Stimulated activated CD8-positive, alpha-beta memory T cell treated with anti-CD3 and anti-CD28 coated beads, Interleukin-12 subunit alpha, Interleukin-12 subunit beta, amount 100 ng/mL, for 24 hours (primary cell): Measurements from ENCODE around the gene HIC1.

Source experiments
- DNase-seq: peaks from one replicate; pipeline ENCODE4 v3.0.0-alpha.2; 2020; ENCODE audit errors: extremely low read depth

Gene HIC1

GRCh38 chr17:2060681-2061440 is 6.0 kb downstream of the HIC1 start:
- no peak for DNase-seq

- no peak for DNase-seq
Observed at GRCh38 chr17:2061441-2061958, 6.6 kb downstream of the HIC1 start.

- no peak for DNase-seq
Observed at GRCh38 chr17:2062571-2063183, 7.8 kb downstream of the HIC1 start.

- DNase-seq, result no peak
Observed at GRCh38 chr17:2063261-2064146, 8.6 kb downstream of the HIC1 start.

- DNase-seq, result no peak
Observed at GRCh38 chr17:2064147-2064489, 9.2 kb downstream of the HIC1 start.

GRCh38 chr17:2064520-2064971 is 9.6 kb downstream of the HIC1 start:
- DNase-seq, result no peak

- DNase-seq, result no peak
Observed at GRCh38 chr17:2064980-2065785, 10.3 kb downstream of the HIC1 start.

- DNase-seq, result no peak
Observed at GRCh38 chr17:2065949-2066400, 11.1 kb downstream of the HIC1 start.

GRCh38 chr17:2067048-2067561 is 12.2 kb downstream of the HIC1 start:
- DNase-seq, result no peak

- DNase-seq, result no peak
Observed at GRCh38 chr17:2067608-2068024, 12.7 kb downstream of the HIC1 start.

- no peak for DNase-seq
Observed at GRCh38 chr17:2068031-2068518, 13.2 kb downstream of the HIC1 start.

- no peak for DNase-seq
Observed at GRCh38 chr17:2068519-2069051, 13.7 kb downstream of the HIC1 start.

- DNase-seq, result no peak
Observed at GRCh38 chr17:2070241-2071023, 15.5 kb downstream of the HIC1 start.

- no peak for DNase-seq
Observed at GRCh38 chr17:2071024-2071385, 16.1 kb downstream of the HIC1 start.

GRCh38 chr17:2071455-2072281 is 16.8 kb downstream of the HIC1 start:
- DNase-seq, result no peak

- no peak for DNase-seq
Observed at GRCh38 chr17:2074919-2075318, 20.0 kb downstream of the HIC1 start.

- no peak for DNase-seq
Observed at GRCh38 chr17:2075336-2076086, 20.6 kb downstream of the HIC1 start.
